HepG2 (cell line): ENCODE data around the gene SMIM41. TPM values are rescaled to one million over a fixed set of nuclear protein-coding genes. Genes with fewer than 3 reads are reported as not detected.

ENCODE experiments used
- ATRX ChIP-seq: sonication (generic); formaldehyde crosslinking; IDR thresholded peaks from 2 replicates; pipeline ENCODE4 v1.4.0; 2020; ENCODE audit warnings: missing genetic modification reagents, borderline replicate concordance
- BORCS8-MEF2B ChIP-seq: sonication (generic); formaldehyde crosslinking; IDR thresholded peaks from 2 replicates; pipeline ENCODE4 v1.8.0; 2022; ENCODE audit warnings: mild to moderate bottlenecking, missing genetic modification reagents
- HMGXB3 ChIP-seq: sonication (generic); formaldehyde crosslinking; IDR thresholded peaks from 2 replicates; pipeline ENCODE4 v1.4.0; 2020; ENCODE audit warnings: missing genetic modification reagents, borderline replicate concordance
- HOXD1 ChIP-seq: sonication (generic); formaldehyde crosslinking; IDR thresholded peaks from 2 replicates; pipeline ENCODE4 v1.5.0; 2020; ENCODE audit warnings: missing genetic modification reagents
- JDP2 ChIP-seq: sonication (generic); formaldehyde crosslinking; IDR thresholded peaks from 2 replicates; pipeline ENCODE4 v1.8.1; 2022; ENCODE audit warnings: missing genetic modification reagents, borderline replicate concordance
- KDM2A ChIP-seq: sonication (generic); formaldehyde crosslinking; IDR thresholded peaks from 2 replicates; pipeline ENCODE4 v1.4.0; 2020; ENCODE audit warnings: low read depth, missing genetic modification reagents, borderline replicate concordance
- NR2F1 ChIP-seq, 2 experiments: fragments of 450-650 bp in 1 of 2; formaldehyde crosslinking in 1 of 2; IDR thresholded peaks; 2 replicates each; pipeline versions ENCODE4 v1.5.0 to v1.6.1; 2016 to 2020; ENCODE audit warnings: mild to moderate bottlenecking in 1 of 2, missing compliant biosample characterization in 1 of 2, missing genetic modification reagents in 1 of 2, moderate library complexity in 1 of 2
- SNRNP70 ChIP-seq: fragments of 200-400 bp; formaldehyde crosslinking; IDR thresholded peaks from 2 replicates; pipeline ENCODE4 v1.6.1; 2017; ENCODE audit warnings: mild to moderate bottlenecking, low read depth, low read length, moderate library complexity
- TRIM22 ChIP-seq: fragments of 450-650 bp; IDR thresholded peaks from 2 replicates; pipeline ENCODE4 v1.6.1; 2017
- ZFX ChIP-seq: sonication (generic); formaldehyde crosslinking; IDR thresholded peaks from 2 replicates; pipeline ENCODE4 v1.4.0; 2020; ENCODE audit warnings: mild to moderate bottlenecking, low read depth, missing genetic modification reagents, moderate library complexity
- ZNF232 ChIP-seq: sonication (generic); formaldehyde crosslinking; IDR thresholded peaks from 2 replicates; pipeline ENCODE4 v1.4.0; 2020; ENCODE audit warnings: missing genetic modification reagents, borderline replicate concordance
- ZNF276 ChIP-seq: sonication (generic); formaldehyde crosslinking; IDR thresholded peaks from 2 replicates; pipeline ENCODE4 v1.4.0; 2020; ENCODE audit warnings: mild to moderate bottlenecking, low read depth, missing genetic modification reagents
- ZNF576 ChIP-seq: sonication (generic); formaldehyde crosslinking; IDR thresholded peaks from 2 replicates; pipeline ENCODE4 v1.4.0; 2020; ENCODE audit warnings: mild to moderate bottlenecking, missing genetic modification reagents
- ZNF577 ChIP-seq: sonication (generic); formaldehyde crosslinking; IDR thresholded peaks from 2 replicates; pipeline ENCODE4 v1.4.0; 2020; ENCODE audit warnings: mild to moderate bottlenecking, low read depth, missing genetic modification reagents, borderline replicate concordance
- ZNF598 ChIP-seq: sonication (generic); formaldehyde crosslinking; IDR thresholded peaks from 2 replicates; pipeline ENCODE4 v1.5.1; 2020; ENCODE audit warnings: mild to moderate bottlenecking, missing genetic modification reagents, borderline replicate concordance
- ZNF773 ChIP-seq: sonication (generic); formaldehyde crosslinking; IDR thresholded peaks from 2 replicates; pipeline ENCODE4 v1.4.0; 2020; ENCODE audit warnings: missing genetic modification reagents, borderline replicate concordance
- ZNF781 ChIP-seq: sonication (generic); formaldehyde crosslinking; IDR thresholded peaks from 2 replicates; pipeline ENCODE4 v1.5.1; 2020; ENCODE audit warnings: borderline replicate concordance, mild to moderate bottlenecking, missing genetic modification reagents; ENCODE audit errors: not compliant biosample characterization
- ZNF850 ChIP-seq: sonication (generic); formaldehyde crosslinking; conservative IDR thresholded peaks from 2 replicates; pipeline ENCODE4 v1.9.0; 2021; ENCODE audit warnings: mild to moderate bottlenecking, missing genetic modification reagents
- polyA plus RNA-seq, 8 experiments: library from polyadenylated mRNA; depleted of rRNA in 3 of 8; stranded (reverse) in 7 of 8; unstranded in 1 of 8; fragments of >200 nt; fragmentation: Illumina TruSeq in 4 of 8; extraction: Trizol in 4 of 8; gene quantifications; 2 replicates each; pipeline versions ENCODE4 v1.2.1 to v1.2.3, GENCODE V29; 2011 to 2016; ENCODE audit warnings: low read depth in 4 of 8, missing spikeins in 1 of 8, mixed read lengths in 1 of 8; ENCODE audit not compliant: insufficient read depth in 1 of 8
- total RNA-seq, 5 experiments: library from RNA; depleted of rRNA; stranded (reverse); fragments of >200 nt; fragmentation: Illumina TruSeq; extraction: Trizol; gene quantifications; 2 replicates each; pipeline ENCODE4 v1.2.3, GENCODE V29; 2016; ENCODE audit warnings: low read depth in 1 of 5

The SMIM41 gene
- total and polyA plus RNA-seq, 2 of the 13 experiments (the other 11 are each of a cell fraction or from before 2014, with no cell fraction given), result not detected

- TF ChIP-seq TRIM22 (no peak), NR2F1 (CRISPR knock-in tag; IDR thresholded peaks at IDR 0.05) (no peak), KDM2A (CRISPR knock-in tag) (peak; percentile 84; the same call in 1 of the 2 replicates), ATRX (CRISPR knock-in tag) (no peak), ZNF598 (CRISPR knock-in tag) (peak; percentile 22; the same call in 1 of the 2 replicates), JDP2 (CRISPR knock-in tag) (no peak; the same call in 1 of the 2 replicates), HOXD1 (CRISPR knock-in tag) (no peak), ZNF781 (CRISPR knock-in tag) (no peak), ZNF276 (CRISPR knock-in tag) (no peak), ZNF773 (CRISPR knock-in tag) (no peak; the same call in 1 of the 2 replicates), SNRNP70 (no peak), ZNF577 (CRISPR knock-in tag) (no peak), HMGXB3 (peak; percentile 46; the same call in 1 of the 2 replicates), ZFX (CRISPR knock-in tag) (peak; percentile 62), ZNF232 (CRISPR knock-in tag) (no peak; the same call in 1 of the 2 replicates), ZNF850 (no peak), ZNF576 (no peak; the same call in 1 of the 2 replicates), BORCS8-MEF2B (CRISPR knock-in tag) (peak; percentile 76)
These were observed 9.9 kb upstream of the SMIM41 start, which contains the start of gene ATG101 (continued) for GRCh38 chr12:52069327-52070184.
